HG02623 (cell line): Measurements from ENCODE around the gene RIBC2.
"Not testable (repeated sequence)": the region's sequence is repeated elsewhere in the genome, so short reads cannot be mapped to it uniquely, and the experiment has no call there.

ENCODE experiments used
- ATAC-seq: cut with Tn5 transposase; IDR thresholded peaks from one replicate; pipeline ENCODE4 v1.9.1; 2021; ENCODE audit warnings: moderate library complexity; ENCODE audit not compliant: unreplicated experiment

Gene RIBC2

GRCh38 chr22:45424241-45424731, 10.8 kb downstream of the RIBC2 start:
- no peak for ATAC-seq

GRCh38 chr22:45425101-45425500, 11.6 kb downstream of the RIBC2 start:
- no peak for ATAC-seq

GRCh38 chr22:45425531-45426265, 12.2 kb downstream of the RIBC2 start:
- ATAC-seq = no peak

GRCh38 chr22:45426387-45426786, 12.9 kb downstream of the RIBC2 start:
- no peak for ATAC-seq

GRCh38 chr22:45427114-45427513, 13.6 kb downstream of the RIBC2 start:
- no peak for ATAC-seq

GRCh38 chr22:45428391-45429385, 15.2 kb downstream of the RIBC2 start:
- no peak for ATAC-seq

GRCh38 chr22:45429424-45429823, 15.9 kb downstream of the RIBC2 start:
- no peak for ATAC-seq

- ATAC-seq = no peak
Observed at GRCh38 chr22:45429981-45430775, 16.7 kb downstream of the RIBC2 start.

GRCh38 chr22:45430871-45431270, 17.4 kb downstream of the RIBC2 start:
- no peak for ATAC-seq

- ATAC-seq = no peak
Observed at GRCh38 chr22:45434981-45435380, 21.5 kb downstream of the RIBC2 start.

- ATAC-seq = no peak
Observed at GRCh38 chr22:45435544-45436139, 22.1 kb downstream of the RIBC2 start.

- not testable (repeated sequence) for ATAC-seq
Observed at GRCh38 chr22:45436871-45437517, 23.5 kb downstream of the RIBC2 start.

GRCh38 chr22:45438336-45438735, 24.8 kb downstream of the RIBC2 start:
- ATAC-seq = no peak

GRCh38 chr22:45440688-45441087, 27.2 kb downstream of the RIBC2 start:
- not testable (repeated sequence) for ATAC-seq

GRCh38 chr22:45441138-45441537, 27.6 kb downstream of the RIBC2 start:
- no peak for ATAC-seq

GRCh38 chr22:45442116-45442515, 28.6 kb downstream of the RIBC2 start:
- no peak for ATAC-seq

GRCh38 chr22:45444168-45444567, 30.7 kb downstream of the RIBC2 start:
- ATAC-seq = no peak

GRCh38 chr22:45445031-45445710, 31.7 kb downstream of the RIBC2 start:
- ATAC-seq = no peak

GRCh38 chr22:45446216-45446615, 32.7 kb downstream of the RIBC2 start:
- no peak for ATAC-seq
